AG08395 (cell line): Measurements from ENCODE around the gene RFPL4A.

Source experiments
- DNase-seq: peaks from one replicate; pipeline ENCODE4 v3.0.0; 2012; ENCODE audit warnings: mixed read lengths, low spot score

Gene RFPL4A

GRCh38 chr19:55802281-55802680 is 43.4 kb downstream of the RFPL4A start:
- DNase-seq: no peak

GRCh38 chr19:55809381-55810058 is 50.6 kb downstream of the RFPL4A start:
- DNase-seq: no peak

GRCh38 chr19:55811340-55811739 is 52.4 kb downstream of the RFPL4A start:
- no peak for DNase-seq

GRCh38 chr19:55812449-55812848 is 53.6 kb downstream of the RFPL4A start:
- DNase-seq: no peak
